ENCODE data around the gene SLX9. TPM values are rescaled to one million over a fixed set of nuclear protein-coding genes. Genes with fewer than 3 reads are reported as not detected.
"Not testable (repeated sequence)": the region's sequence is repeated elsewhere in the genome, so short reads cannot be mapped to it uniquely, and the experiment has no call there.

The SLX9 gene
- total RNA-seq, 1 donor from 2014 or later = 19.8 TPM

DNA sequence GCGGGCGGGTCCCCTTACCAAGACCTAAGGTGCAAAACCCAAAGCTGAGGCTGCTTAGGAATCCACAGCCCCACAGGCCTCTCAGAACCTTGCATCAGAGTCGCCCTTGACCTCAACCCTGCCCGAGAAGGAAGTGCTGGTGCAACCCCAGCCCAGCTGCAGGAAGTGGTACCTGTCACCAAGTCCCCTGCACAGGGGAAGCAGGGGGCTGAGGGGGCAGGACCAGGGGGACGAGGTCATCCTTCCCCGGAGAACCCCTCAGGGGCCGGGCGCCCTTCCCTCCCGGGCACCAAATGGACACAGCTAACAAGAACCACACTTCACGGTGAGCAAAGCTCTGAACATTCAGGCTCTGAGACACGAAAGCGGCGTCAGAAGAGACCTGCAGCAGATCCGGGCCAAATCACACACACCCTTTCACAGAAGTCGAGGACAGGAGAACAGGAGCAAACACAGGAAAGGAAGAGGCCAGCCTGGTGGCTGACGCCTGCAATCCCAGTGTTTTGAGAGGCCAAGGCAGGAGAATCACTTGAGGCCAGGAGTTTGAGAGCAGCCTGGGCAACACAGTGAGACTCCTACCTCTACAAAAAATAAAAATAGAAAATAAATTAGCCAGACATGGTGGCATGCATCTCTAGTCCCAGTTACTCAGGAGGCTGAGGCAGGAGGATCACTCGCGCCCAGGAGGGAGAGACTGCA, 25.5 kb upstream of the SLX9 start:
- no peak for DNase-seq (ENCODE audit: low read depth in 2 of 2)

DNA sequence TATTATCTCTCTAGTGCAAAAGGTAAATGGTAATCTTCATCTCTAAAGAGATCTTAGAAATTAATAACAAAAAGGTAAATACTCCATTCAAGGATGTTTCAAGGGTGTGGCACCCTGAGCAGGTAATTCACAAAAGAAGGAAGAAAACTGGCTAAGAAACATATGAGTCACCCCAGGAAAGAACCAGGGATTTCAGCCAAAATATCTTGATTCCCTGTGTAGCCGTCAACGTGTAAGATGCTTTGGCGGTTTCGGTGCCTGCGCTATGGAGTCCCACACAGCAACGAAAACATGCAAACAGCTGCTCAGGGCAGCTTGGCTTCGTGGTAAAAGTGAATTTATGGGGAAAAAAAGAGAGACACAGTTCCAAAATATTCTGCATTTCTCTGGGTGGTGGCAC, 22.9 kb upstream of the SLX9 start:
- DNase-seq (ENCODE audit: low read depth in 2 of 2) = peak in 1 of 2 donors; percentile 21

DNA sequence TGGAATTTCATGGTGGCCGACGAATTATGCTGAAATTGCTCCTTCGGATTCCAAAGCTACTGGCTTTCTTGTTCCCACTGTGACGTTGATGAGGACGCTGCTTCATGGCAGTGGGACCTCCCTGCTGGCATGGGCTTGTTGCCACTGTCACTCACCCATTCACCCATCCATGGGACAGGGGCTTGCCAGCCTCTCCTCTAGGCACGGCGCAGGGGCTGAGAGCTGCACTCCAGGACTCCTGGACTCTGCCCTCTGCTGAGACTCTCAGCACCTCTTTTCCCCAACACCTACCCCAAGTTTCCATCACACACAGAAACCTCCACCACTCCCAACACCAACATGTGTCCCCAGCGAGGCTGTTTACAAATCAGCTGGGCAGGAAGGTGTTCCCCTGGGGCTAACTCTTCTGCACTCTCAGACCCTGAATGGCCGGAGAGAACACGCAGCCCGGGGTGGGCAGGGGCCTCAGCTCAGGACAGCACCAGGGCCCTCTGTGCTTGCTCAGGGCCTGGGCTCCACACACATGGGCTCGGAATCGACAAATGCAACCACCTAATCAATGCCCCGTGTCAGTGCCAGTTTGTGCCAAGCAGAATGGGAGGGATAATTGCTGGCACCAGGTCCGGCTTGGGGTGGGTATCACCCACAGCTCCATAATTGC, 22.3 kb upstream of the SLX9 start:
- DNase-seq (ENCODE audit: low read depth in 2 of 2) = no peak

DNA sequence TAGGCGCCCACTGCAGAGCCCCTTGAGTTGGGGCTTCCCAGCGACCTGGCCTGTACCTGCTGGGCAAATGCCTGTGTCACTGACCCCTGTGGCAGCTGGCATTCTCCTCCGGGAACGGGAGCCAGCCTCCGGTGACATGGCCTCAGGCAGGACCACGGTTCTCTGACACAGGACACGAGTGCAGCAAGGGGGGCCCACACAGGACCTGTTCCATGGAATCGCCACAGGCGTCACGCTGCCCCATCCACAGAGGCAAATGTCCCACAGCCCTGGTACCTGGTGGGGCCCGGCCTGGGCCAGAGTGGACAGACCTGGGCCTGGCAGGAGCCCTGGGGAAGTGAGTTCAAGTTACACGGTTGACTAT, 21.7 kb upstream of the SLX9 start:
- DNase-seq (ENCODE audit: low read depth in 2 of 2) = no peak

DNA sequence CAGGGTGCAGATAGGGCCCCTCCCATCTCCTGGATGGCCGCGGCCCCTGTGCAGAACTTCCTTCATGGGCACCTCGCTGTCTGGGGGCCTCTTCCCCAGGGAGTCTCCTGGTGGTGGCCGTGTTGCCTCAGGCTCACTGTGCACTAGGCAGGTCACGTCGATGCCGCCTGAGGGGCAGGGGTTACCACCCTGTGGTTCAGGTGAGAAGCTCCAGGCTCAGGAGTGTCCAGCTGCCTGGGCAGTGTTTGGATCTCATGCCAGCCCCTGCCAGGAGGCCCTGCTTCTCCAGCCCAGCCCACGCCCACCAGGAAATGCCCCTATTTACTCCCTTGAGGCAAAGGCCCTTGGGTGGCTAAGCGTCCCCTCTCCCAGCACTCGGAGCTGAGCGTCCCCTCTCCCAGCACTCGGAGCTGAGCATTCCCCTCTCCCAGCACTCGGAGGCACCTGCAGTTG, 21.2 kb upstream of the SLX9 start:
- DNase-seq (ENCODE audit: low read depth in 2 of 2) = no peak

DNA sequence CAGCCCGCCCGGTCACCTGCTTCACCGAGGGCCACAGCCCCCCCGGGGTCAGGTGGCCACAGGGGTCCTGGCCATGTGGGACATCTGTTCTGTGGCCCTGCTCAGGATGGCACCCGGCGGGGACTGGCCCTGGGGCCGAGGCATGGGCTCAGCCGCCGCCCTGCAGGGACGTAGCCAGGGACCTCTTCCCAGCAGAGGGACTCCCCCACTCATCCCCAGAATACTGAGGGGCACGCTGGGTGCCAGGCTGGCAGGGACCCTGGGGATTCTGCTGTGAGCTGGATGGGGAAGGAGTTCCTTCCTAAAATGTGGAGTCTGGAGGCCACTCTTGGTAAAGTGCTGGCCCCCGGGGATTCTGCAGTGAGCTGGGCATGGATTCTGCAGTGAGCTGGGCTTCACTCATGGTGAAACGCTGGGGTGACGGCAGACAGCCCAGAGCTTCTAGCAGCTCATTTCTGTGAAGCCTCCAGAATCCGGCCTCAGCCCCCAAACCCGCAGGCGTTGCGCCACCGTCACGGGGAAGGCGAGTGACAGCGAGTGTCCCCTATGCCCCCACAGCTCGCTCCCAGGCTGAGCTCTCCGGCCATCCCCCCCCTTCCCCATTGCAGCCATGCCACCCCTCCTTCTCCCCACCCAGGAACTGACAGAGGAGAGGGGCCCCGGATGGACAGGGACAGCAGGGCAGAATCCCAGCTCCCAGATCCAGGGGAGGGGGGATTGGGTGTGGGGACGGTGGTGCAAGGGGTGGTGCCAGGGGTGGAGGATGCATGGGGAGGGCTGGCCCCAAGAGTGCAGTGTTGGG, 20.5 kb upstream of the SLX9 start:
- no peak for DNase-seq (ENCODE audit: low read depth in 2 of 2)

DNA sequence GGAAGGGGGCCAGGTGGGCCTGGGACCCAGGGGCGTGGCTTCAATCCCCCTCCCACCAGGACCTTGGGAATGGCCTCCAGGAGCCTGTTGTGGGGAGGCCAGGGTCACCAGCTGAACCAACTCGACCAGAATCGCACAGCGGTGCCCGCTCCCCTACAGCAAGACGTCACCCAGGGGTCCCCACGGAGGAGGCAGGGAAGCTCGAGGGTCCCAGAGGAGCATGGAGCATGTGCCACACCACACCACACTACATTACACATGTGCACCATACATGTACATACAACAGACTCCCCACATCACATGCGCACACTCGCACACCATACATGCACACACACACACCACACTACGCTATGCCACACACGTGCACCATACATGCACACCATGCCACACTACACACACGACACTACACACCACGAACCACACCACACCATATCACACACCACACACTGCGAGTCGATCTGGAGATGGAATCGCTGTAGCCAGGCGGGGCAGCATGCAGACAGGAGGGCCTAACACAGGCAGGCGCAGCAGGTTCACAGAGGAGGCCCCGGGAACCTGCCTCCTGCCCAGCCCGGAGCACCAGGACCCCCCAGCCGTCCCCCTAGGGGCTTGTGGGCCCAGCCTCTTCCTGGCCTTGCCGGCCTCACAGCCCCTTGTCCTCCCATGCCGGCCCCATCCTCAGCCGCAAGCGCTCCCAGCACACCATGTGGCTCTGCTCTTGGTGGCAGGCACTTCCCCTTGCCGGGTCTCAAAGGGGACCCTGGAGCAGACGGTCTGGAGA, 19.7 kb upstream of the SLX9 start:
- no peak for DNase-seq (ENCODE audit: low read depth in 2 of 2)

DNA sequence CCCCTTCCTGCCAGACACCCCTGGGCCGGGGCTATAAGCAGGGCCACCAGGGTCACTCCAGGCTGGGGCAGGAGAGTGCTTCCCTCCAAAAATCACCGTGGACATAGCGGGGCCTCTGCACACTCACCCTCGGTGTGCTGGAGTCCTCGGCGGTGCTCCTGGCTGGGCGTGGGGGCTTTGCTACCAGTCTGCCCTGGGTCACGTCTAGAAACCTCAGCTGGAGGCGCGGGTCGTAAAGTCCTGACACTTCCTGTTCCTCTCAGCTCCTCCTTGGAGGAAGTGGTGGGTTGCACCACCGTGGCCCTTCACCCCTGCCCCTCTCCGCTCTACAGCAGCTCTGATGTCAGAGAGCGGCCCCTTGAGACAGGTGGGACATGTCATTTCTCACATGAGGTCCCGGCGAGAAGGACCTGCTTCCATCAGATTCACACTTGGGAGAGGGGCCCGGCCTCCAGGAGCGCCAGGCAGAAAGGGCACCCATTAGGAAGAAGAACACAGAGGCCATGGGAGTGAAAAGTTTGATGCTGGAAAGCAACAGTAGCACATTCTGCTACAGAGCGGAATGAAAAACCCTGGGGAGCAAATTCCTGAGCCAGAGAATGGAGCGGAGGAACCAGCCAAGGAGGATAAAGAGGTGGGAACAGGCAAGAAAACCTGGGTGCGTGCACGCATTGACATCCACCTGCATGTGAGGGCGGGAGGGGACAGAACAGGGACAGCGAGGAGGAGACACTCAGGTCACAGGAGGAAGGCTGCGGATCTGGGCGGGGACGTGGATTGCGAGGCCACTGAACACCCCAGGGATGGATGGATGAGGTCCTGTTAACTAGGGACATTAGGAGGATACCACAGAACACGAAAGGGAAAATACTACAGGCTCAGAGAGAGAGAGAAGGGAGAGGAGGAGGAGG, 18.9 kb upstream of the SLX9 start, which contains the start of gene ITGB2:
ITGB2 (minus strand) TSS at position 206 of the 911 bp plus-strand sequence. CDS start 10,117 bp downstream, outside the sequence.
- DNase-seq (ENCODE audit: low read depth in 2 of 2) = no peak

DNA sequence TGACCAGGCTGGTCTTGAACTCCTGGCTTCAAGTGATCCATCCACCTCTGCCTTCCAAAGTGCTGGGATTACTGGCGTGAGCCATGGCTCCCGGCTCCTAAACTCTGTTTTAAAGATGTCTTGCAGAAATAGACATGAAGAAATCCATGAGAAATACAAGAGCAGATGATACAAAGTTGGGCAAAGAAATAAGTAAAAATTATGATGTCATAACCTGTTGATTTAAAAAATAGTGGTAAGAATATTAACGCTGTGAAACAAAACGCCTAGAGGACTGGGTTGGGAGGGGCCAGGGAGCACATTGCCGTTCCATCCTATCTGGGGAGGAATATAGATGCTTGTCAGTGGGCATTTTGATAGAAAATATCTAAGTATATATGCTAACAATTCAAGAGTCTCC, 17.9 kb upstream of the SLX9 start:
- DNase-seq (ENCODE audit: low read depth in 2 of 2) = no peak

DNA sequence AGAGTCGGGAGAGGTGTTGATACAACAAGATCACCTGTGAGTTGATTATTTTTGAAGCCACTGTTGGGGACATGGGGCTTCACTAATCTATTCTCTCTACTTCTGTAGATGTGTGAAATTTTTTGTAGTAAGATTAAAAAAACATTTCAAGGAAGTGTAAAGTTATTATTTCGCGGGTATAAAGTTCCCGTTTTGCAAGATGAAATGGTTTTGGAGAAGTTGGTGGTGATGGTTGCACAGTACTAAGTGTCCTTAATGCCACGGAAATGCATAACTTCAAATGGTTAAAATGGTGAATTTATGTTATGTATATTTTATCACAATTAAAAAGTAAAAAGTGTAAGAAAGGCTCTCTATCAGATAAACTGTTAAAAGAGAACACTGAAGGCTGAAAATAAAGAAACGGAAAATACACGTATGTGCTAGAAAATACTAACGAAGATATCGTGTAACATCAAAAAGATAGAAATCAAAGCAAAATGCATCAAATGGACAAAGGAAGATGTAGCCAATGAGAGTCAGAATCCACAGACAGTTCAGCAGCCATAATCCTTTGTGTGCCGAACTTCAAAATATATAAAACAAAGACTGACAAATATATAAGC, 16.2 kb upstream of the SLX9 start:
- DNase-seq (ENCODE audit: low read depth in 2 of 2) = no peak

DNA sequence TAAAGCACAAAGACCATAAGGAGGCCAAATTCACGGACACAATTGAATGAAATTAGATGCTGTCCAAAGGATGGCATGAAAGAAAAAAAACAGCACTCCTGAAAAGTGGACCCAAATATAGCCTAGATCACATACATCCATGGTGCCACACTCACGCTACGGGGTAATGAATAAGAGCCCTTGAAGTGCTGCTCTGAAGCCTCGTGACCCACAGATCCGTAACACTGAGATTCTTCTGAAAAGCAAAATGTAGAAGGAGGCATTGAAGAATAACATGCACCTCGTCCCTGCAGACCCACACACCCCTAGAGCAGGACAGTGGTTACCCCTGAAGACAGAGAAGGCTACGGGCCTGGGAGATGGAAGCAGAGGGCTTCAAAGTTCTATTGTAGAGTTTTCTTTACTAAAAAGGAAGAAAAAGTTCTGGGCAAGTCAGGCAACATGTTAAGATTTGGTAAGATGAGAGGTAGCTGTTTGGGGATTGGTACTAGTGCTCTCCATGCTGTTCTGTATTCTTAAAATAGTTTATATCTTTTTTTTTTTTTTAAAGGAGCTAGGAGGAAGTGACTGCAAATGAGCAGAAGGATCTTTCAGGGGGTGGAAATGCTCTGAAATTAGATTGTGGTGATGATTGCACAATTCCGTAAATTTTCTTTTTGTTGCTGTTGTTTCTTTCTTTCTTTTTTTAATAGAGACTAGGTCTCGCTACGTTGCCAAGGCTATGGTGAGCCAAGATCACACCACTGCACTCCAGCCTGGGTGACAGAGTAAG, 15.0 kb upstream of the SLX9 start:
- no peak for DNase-seq (ENCODE audit: low read depth in 2 of 2)

DNA sequence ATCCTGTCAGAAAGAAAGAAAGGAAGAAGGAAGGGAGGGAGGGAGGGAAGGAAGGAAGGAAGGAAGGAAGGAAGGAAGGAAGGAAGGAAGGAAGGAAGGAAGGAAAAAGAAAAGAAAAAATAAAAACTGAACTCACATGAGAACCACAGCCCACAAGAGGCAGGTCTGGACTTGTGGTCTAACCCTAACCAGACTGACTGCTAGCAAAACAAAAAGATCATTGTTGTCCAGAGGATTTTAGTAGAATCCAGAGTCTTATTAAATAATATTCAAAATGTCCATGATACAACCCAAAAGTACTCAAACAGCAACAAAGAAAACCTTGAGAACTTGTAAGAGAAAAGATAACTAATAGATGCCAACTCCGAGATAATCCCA, 14.5 kb upstream of the SLX9 start:
- no peak for DNase-seq (ENCODE audit: low read depth in 2 of 2)

DNA sequence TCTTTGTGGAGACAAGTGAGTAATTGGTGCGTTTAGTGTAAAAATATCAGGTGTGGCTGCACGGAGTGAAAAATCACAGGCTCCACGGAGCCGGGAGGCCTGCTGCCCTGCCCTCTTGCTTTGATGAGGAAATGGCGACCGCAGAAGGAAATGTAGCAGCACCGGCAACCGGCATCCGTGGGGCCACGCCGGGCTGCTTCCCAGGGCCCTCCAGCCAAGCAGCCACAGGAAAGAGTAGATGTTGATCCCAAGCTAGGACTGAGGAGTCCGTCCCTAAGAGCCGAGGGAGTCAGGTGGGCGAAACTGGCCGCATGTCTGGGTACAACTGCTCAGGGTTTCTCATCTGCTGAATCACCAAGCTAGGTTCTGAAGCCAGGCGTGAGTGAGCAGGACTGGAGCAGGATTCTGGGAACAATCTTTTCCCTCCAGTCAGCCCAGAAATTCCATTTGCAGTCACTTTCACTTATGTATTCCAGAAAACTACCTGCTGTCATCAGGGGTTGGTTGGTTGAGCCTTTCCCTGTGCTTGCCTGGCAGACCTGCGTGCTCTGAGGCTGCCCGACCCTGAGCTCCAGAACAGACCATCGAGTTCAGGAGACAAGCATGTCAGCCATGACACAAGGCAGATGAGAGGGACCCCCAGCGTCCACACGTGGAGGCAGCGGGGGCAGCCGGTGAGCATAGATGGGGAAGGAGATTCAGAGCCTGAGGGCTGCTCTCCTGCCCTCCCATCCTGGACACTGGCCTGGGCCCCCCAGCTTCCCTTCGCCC, 13.3 kb upstream of the SLX9 start:
- no peak for DNase-seq (ENCODE audit: low read depth in 2 of 2)

DNA sequence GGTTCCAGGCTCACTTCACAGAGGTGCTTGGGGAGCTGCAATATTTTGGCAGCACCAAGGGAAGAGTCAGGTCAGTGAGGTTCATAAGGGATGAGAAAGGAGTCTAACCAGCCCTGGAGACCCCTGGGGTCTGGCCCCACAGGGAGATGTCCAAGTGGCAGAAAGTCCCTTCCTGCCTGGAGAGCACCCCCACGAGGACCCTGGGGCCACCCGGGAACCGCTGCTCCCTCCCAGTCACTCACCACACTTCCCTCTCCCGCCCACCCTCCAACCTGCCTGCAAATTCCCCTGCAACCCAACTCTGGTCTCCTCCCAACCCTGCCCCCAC, 12.6 kb upstream of the SLX9 start:
- DNase-seq (ENCODE audit: low read depth in 2 of 2) = no peak

DNA sequence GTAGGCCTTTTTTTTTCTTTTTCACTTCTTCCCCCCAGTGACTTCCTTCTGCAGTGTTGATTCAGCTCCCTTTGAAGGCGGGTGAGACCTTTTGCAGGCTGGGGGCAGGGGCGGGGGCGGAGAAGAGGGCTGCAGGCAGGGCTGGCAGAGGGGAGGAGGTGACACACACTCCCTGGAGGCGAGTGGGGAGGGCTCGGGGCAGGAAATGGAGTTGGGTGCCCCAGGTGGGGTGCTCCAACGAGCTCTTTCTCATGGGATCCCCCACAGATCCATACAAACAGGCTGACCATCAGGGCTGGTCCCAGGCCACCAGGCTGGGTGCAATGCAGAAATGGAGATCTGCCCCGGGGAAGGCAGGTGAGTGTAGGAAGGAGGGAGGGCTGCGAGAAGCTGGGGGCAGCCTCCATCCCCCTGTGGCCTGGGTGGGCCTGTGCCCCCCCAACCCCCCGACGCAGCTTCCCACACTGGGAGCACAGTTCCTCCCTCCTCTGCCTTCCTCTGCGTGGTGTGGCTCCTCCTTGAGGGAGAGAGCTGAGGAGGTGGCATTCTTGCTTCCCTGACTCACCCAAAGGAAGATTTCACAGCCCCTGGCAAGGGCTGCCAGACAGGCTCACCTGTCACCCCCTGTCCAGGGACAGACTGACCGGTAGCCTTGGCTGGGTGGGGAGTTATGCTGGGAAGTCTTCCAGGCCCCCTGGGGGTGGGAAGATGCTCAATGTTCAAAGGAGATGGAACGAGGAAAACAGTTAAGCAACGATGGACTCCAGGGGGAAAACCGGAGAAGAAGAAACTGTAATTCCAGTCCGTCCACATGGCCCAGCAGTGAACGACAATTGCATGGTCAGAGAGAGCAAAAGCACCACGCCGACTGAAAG, 12.0 kb upstream of the SLX9 start:
- DNase-seq (ENCODE audit: low read depth in 2 of 2) = no peak

DNA sequence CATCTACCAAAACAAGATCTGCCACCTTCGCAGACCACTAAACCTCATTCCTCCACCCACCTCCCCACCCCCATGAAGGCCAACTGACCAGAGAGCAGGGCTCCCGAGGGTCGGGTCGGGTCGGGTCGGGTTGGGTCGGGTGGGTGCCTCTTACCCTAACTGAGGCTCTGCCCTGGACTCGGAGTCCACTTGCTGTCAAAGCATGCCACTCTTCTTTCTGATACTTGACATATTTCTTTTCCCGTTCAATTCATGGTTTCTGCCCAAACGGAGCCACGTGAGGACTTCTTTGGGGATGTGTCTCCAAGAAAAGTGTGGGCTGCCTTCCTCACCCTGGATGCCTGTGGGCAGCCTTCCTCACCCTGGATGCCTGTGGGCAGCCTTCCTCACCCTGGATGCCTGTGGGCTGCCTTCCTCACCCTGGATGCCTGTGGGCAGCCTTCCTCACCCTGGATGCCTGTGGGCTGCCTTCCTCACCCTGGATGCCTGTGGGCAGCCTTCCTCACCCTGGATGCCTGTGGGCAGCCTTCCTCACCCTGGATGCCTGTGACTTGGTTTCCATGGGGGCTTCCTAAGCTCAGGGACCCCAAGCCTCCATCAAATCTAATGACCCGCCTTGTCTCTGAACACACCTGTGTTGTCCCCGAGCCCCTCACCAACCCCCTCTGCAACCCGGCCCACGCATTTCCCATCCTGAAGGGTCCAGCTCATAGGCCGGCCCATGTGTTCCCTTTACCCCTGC, 11.2 kb upstream of the SLX9 start:
- DNase-seq (ENCODE audit: low read depth in 2 of 2) = not testable (repeated sequence)

DNA sequence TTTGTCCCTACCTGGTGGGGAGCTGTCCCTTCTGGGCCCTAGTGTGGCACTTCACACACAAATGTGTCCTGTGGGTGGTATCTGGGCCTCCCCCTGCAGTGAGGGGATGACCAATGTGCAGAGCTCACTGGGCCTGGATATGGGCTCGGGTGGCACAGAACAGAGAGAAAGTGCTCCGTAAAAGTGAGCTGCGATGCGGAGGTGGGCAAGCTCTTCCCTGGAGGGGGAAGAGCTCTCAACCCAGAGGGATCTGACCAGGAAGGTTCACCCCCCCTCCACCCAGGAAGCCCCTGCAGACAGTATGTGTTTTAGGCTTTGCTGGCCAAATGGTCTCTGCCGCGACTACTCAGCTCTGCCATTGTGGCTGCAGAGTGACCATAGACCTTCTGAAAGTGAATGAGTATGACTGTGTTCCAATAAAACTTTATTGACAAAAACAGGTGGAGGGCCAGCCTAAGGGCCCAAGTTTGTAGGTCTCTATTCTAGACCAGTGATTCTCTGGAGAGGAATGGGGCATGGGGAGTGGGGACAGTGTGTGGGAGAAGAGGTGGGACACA, 10.5 kb upstream of the SLX9 start:
- DNase-seq (ENCODE audit: low read depth in 2 of 2) = no peak

Measured in lung microvascular endothelial cell (primary cell).